ENCODE measurements around the gene C17orf114.
"Not testable (repeated sequence)": the region's sequence is repeated elsewhere in the genome, so short reads cannot be mapped to it uniquely, and the experiment has no call there.

C17orf114 gene

DNA sequence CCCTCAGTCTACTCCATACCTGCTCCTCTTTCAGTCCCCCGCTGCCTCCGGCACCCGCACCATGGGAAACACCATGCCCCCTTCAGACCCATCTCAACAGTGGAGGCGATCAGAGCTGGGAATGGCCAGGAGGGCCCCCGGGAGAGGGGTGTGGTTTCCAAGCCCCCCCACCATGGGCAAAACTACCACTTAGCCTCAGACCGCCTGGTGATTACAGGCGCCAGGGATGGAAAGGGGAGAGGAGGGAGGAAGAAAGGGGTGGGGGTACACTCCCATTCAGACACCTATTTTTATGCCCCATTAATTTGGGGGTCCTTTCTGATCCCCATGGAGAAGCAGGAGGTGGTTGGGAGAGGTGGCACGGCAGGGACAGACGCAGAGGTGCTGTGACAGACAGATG is at the start of gene C17orf114:
C17orf114 (minus strand) TSS at position 101 of the 400 bp plus-strand sequence.
- DNase-seq: no peak

DNA sequence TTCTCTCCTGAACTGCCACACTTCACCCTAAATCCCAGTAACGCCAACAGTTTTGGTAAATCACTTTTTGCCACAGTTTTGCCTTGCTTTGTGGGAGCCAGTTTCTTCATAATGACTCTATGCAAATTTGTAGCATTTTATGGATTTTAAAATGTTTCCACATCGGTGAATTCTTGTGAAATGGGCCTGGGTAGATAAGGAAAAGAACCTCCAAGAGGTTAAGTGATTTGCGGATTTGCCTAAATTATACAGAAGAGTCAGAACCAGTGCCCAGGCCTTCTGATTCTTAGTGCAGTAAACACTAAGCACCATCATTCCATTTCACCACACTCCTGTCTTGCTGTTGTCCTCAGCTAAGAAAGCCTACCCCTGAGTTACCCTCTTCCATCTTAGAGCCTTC is 49.0 kb upstream of the C17orf114 start:
- no peak for DNase-seq

DNA sequence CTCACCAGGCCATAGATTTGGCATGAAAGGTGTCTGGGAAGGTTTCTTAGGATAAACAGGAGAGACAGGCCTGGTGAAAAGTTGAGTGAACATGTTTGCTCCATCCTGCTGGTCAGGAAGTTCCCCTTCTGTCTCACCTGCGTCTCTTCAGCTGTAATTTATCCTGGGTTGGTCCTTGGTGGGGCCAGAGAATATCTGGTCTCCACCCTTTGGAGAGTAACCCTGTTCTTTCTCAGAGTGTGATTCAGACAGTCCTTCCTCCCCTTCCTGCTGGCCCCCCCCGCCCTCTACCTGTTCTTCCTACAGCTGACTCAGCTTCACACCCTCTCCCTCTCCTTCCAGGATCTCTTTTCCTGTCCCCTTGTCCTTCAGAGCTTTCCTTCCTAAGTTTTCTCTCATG is 48.1 kb upstream of the C17orf114 start:
- DNase-seq: no peak

DNA sequence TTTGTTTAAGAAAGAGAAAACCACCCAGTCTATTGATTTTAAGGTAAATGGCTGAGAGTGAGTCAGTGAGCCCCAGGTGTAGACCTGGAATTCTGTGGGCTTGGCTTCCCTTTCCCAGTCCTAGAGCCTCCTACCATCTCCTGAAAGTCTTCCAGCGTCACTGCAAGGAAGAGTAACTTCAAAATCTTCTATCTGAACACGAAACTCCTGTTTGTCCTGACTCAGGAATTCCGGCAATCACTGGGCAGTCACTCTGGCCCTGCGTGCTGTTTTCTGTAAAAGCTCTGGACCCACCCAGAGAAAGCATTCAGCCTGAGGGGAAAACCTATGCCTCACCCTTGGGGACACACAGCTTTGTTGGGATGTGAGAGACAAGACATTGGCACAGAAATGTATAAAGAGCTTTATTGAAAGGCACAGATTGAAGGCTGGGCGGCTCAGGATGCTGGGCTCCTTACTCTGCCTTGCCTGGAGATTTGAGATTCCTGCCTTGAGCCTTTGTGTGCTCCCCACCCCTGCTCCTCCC is 46.9 kb upstream of the C17orf114 start:
- DNase-seq: no peak

DNA sequence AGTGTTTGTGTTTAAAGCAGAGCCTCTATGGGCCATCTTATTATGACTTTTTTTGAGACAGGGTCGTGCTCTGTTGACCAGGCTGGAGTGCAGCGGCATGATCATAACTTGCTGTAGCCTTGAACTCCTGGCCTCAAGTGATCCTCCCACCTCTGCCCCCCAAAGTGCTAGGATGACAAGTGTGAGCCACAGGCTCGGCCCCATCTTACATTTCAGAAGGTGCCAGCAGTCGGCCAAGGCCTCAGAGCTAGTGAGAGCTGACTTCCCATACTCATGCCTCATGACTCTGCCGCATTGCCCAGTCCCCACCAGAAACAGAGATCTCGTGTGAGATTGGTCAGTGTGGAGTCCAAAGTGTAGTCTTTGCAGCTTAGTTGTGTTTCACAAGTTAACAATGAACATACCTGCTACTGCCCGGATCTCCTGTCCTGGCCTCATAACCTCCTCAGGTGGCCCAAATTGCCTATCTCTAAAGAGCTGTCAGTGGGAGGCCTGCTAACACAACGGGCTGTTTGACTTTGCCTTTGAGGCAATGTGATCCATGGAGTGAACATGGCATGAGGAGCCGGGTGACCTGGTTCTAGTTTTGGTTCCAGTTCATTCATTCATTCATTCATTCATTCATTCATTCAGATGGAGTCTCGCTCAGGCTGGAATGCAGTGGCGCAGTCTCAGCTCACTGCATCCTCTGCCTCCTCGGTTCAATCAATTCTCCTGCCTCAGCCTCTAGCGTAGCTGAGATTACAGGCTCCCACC is 44.7 kb upstream of the C17orf114 start:
- DNase-seq: no peak

DNA sequence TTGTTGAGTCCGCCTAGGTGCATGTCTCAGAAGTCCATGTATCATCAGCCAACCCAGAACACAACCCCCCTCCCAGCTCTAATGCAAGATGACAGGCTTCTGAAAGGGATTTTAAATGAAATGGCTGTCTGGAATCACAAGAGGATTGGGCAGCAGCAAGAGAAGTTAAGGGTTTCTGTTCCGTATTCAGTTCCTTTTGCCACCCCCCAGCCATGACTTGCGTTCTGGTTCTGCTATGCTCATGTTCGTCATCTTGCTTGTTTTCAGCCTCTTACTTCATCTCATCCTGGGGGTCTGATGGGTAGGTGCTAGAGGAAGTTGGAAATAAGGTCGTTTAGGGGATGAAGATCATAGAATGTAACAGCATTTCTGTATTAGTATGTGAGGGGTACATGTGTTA is 43.0 kb upstream of the C17orf114 start:
- no peak for DNase-seq

DNA sequence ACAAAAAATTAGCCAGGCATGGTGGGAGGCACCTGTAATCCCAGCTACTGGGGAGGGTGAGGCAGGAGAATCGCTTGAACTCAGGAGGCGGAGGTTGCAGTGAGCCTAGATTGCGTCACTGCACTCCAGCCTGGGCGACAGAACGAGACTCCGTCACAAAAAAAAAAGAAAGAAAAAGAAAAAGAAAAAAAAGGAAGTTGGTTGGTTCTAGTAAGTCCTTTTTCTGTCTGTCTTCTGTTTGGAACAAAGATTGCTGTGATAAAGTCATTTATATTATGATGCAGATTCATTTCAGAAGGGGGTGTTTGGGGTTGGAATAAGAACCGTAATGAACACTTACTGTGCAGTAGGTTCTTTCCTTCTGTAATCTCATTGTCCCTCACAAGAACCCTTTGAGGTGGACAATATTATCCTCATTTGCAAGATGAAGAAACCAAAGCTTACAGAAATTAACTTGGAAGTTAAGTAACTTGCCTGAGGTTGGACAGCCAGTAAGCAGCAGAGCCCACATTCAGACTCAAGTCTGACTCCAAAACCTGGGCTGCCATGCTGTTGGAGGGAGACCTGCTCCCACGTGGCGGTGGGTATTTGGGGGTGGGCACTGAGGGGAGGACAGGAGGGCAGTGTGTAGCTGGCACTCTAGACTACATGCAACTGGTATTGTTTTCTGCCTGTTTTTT is 41.3 kb upstream of the C17orf114 start:
- no peak for DNase-seq

DNA sequence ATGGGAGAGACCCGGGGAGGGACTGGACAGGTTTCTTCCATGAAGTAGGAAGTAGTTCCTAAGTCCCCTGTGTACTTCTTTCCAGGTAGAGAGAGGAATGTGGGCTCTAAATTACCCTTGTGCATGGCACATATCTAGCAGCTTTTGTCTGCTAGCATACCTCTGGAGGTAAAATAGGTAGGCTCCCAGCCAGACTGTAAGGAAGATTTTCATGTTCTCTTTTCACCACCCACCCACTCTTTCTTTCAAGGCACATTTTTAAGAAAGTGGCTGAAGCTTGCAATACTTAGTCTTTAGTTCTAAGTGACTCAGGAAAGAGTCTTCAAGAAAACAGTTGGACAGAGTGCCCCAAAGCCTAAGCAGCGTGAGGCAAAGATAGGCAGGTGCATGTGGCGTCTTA is 40.2 kb upstream of the C17orf114 start:
- no peak for DNase-seq

DNA sequence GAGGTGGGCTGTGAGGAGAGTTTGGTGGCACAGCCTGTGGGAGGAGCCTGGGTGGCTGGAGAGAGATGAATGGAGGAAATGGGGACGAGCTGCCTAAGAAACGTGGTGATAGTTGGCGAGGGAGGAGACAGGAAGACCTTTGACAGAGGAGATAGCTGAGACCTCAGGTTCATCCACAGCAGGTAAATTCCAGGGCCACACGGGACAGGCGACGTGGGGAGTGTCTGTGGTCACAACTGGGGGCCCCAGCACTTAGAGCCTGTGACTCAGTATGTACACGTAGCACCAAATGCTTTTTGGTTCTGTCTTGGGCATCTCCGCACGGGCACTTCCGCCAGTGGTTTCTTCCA is 38.7 kb upstream of the C17orf114 start:
- no peak for DNase-seq

DNA sequence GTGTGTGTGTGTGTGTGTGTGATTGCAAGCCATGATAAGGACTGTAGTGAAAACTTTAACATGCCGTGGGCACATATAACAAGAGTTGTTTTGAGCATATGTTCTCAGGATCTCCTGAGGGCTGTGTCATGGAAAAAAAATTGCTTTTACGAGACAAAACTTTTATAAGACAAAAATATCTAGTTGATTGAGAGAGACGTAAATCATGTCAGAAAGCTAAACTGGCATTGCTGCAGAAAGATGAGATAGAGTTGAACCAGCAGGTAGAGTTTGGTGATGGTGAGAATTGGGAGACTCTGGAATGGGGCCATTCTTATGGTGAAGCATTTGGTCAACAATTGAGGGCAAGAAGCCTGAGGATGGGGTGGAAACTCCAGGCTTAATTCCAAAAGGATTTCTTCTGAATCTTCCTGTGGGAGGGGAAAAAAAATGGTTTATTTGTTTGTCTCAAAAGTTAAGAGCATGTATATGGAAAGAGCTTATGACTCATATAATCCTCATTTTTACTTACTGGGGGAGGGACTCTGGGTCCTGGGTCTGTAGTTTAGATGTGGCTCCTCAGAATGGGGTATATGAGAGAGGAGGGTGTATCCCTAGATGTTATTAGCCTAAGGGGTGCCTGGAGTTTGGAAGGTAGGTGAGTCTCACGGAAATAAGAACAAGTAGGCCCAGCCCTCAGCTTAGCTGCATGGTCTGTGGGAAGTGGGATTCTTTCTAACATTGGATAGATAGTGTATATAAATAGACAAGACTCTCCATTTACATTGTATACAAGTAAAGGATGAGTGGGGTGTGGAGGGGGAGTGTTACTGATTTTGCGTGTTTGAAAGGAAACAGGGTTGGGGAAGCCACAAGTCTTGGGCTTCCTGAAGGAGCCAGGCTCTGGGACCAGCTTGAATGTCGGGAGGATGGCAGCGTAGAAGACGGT is 38.1 kb upstream of the C17orf114 start:
- no peak for DNase-seq

DNA sequence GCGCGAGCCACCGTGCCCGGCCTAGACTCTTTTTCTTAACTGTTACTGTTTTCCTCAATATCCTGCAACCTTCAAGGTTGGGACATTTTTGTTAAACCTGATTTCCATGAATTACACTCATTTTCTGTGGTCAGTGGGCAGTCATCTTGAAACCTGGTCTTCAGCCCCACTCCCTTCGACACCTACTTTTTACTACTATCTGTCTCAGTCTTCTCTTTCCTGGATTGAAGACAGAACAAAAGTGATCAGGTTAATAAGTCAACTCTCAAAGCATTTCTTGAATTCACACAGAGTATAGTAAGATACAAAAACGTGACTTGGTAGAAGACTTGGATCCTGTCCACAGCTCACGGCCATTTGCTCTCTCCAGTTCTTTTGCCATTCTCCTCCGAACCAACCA is 37.1 kb upstream of the C17orf114 start:
- no peak for DNase-seq

DNA sequence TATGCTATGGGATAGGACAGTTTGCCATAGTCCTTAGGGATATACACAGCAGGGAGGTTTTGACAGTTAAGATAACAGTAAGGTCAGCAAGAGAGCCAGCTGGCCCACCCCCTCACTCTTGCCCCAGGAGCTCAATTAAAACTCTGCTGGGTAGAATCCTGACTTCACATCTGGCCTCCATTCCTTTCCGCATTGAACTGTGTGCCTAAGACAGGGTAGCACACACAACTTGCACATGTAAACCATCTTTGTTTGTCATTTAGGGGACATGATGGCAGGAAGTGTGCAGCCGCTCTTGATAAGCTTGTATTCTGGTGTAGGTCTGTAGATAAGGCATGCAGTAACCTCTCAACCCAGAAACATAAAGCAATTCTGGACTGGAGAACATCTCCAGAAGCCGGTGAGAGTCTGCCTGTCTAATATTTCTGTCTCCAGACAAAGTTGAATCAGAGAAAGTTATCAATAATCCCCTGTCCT is 36.2 kb upstream of the C17orf114 start:
- no peak for DNase-seq

DNA sequence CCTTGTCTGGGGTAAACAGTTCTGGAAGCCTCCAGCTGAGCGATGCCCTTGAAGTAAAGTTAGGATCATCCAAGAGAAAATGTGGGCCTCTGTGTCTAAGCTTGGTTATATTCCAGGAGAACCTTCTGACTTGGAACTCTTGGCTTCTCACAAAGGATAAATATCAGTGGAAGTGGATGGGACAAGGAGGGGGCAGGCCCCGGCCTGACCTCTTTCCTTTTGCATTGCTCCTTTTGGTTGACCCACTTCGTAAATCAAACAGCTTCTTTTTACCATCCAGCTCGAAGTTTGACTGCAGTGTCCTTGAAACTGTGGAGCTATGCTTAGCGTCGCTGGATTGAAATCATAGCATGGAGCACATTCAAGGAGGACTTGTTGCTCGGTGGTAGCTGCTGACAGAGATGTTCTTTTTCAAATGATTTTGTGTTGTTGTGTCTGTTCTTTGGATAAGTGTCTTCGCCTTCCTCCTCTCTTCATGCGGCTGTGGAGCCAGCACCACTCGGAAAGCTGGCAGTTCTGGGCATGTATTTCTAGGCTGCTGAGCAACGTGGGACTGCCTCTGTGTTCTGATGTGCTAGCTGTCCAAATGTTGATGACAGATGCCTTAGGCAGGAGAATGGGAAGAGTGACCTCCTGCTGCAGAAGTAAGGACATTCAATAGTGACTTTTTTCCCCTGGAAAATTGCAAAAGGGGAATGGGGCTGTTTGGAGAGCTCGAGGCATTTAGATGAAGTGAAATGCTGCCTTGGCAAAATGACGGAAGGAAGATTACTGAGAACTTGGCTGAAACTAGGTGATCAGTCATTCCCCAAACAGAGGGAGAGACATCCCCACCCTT is 35.6 kb upstream of the C17orf114 start:
- no peak for DNase-seq

DNA sequence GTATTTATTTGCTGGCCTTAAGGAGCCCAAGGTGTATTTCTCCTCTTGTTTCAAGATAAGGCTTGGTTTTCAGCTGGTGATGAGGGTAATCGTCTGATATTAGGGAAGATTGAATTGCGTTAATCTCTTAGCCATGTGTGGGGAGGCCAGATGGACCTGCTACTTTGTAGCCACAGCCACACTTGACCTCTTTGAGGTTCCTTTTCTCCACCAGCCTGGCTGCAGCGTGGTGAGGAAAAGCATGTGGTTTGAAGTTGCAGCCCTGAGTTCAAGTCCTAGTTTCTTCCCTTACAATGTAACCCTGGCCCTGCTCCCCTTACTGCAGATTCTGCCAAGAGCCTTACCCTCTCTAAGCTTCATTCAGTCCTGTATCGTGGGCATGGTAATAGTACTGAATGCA is 34.1 kb upstream of the C17orf114 start:
- DNase-seq: no peak

DNA sequence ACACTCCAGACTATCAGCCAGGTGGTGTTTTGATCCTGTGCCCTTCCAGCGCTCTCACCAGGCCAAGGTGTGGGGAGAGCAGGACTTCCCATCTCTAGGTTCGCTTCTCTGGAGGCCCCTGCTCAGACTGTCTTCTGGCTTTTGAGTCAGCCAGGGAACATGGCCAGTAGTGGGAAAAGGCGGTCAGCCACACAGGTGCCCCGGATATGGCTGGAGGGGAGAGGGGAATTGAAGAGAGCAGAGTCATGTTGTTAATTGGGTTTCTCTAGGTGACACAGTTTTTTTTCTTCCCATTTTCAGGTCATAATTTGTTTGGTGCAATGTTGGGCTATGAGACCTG is 32.5 kb upstream of the C17orf114 start:
- DNase-seq: no peak

DNA sequence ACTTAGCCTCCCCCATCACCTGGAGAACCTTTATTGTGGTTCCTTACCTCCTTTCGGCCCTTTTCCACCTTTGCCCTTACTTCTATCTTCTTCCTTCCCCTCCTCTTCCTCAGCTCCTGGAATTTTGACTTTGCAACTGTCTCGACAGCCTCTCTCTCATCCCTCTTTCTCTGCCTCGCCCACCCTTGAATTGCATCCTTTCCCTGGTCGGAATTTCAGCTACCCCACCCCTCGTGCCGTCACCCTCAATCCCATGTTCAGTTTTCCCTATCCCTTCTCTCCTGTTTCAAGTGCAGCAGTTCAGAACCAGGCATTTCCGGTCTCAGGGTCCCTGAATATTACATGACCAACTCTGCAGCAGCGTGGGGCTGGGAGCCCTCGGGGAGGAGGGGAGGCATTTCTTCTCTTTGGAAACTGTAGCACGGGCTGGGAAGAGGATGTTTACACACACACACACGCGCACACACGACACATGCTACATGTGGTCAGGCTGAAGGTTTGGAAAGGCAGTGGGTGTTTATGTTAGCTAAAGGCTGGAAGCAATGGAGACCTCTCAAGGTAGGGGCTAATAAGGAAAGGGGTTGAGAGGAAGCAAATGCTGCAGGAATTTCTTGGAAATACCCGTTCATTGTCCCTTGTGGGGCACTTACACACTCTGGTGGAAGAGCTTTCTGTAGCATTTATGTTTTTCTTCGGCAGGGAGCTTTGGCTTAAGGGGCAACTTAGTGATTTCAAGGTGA is 32.0 kb upstream of the C17orf114 start:
- peak; percentile 16 for DNase-seq

DNA sequence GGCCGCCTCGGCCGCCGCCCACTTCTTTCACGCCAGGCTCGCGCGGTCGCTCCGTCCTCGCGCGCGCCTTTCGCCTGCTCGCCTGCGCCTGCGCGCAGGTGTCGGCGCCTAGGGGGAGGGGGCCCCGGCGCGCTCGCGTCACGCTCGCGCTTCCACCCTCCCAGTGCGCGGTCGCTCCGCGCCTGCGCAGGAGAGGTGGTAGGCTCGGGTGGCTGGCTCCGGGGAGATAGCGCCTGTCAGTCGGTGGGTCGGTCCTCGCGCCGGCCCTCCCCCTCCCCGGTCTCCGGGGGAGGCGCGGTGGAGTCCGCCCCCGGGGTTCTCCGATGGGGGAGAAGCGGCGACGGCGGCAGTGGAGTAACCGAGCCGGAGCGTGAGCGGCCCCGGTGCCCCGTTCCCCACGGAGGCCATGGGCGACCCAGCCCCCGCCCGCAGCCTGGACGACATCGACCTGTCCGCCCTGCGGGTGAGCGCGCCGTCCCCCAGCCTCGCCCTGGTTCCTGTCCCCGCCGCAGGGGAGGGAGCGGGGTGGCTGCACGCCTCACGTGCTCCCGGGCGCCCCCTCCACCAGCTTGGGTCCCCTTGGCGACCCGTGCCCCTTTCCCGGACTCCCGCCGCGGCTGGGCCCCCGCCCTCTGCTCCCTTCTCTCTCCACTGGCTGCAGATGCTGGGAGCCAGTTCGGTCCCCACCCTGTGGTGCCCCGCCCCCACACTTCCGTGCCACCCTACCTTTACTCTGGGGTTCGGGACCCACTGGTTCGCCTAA is 31.2 kb upstream of the C17orf114 start, which contains the start of gene MINK1:
MINK1 (plus strand) TSS at position 163 of the 763 bp plus-strand sequence; CDS start at position 407, 244 bp downstream.
- peak; percentile 92 for DNase-seq

DNA sequence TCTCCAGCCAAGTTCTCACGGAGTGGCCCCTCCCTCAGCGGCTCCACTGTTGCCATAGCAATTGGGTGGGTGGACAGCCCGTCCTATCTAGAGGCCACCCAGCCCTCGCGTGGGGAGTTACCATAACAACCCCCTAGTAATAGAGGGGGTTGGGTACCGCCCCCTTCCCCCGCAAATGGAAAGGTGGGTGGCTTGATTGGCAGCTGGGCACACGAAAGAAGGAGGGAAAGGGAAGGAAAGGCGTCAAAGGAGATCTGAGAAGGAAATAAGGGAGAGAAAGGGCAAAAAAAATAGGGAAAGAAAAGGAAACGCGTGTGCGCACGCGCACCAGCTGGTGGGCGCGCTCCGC is 30.7 kb upstream of the C17orf114 start:
- DNase-seq: not testable (repeated sequence)

DNA sequence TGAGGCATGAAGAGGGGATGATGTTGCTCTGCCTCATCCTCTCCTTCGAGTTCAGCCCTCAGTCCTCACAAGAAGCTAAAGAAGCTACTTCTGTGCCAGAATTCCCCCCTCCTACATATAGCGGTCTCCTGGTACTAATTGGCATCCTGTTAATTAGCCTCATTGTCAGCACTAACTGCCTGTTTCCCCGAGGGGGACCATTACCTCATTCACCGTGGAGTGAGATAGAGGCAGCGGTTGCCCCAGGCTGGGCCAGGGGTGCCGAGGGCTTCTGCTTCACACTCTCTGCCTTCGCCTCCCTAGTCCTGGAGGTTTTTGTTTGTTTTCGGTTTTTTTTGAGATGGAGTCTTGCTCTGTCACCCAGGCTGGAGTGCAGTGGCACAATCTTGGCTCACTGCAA is 25.3 kb upstream of the C17orf114 start:
- DNase-seq: no peak

DNA sequence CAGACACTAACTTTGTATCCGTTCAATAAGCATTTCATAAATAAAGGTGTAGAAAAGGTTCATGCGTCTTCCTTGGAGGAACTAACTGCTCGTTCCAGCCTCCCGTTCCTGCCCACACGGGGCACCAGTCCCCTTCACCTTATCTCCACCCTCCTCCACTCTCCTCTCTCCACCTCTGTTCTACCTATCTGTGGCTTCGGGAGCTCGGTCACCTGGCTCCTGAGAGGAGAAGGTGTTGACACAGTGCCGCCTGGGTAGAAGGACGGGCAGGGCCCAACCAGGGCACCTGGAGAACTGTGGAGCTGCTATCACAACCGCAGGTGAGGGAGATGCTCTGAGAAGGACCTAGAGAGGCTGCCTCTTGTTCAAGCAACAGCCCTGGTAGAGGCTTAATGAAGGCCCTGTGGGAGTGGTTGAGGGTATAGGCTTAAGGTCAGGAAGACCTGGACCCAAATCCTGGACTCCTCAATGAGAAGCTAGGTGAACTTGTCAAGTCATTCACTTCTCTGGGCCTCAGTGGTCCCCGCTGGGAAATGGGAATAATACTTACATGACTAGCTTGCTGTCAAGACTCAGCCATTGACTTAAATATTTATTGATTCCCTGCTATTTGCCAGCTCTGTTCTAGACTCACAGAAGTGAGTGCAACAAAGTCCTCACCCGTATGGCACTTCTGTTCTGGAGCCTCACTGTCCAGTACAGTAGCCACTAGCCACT is 21.4 kb upstream of the C17orf114 start:
- no peak for DNase-seq
